Measurements from ENCODE around the gene NR2F1.

DNA sequence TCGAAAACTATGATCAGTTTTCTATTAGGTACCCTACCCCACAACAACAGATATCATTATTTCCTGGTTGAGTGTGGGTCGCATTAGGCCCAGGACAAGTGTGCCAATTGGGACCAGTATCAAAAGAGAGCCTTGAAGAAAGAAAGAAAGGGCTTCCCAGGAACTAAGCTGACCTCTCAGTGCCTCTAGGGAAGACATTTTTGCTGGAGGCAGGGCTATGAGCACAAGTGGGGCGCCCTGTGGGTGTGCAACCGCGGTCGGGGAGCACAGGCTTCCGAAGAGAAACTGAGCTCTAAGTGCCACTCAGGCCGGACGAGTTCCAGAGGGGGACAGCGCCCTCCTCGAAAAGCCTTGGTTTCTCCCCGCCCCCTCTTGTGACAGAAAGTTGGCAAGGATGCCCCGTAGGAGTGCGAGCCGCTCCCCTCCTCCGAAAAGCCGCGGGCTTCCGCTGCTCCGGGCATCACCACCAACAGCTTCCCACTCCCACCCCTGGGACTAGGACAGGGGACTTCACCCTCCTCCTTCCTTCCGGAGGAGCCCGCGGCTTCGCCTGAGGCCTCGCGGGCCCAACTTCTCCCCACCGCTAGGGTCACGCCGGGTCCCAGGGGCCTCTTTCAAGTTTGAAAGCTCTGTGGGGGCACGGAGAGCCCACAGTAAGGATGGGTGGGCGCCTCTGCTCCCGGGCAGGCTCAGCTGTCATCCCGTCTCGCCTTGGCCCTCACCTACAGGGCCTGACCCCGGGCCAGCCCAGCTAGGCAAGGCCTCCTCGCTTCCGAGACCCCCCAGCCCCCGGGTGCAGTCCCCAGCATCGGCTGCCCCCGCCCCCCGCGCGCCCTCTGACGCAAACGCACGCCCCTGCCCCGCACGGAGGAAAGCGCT lies 4.0 kb upstream of the NR2F1 start:
- TF ChIP-seq, protein P1, sequence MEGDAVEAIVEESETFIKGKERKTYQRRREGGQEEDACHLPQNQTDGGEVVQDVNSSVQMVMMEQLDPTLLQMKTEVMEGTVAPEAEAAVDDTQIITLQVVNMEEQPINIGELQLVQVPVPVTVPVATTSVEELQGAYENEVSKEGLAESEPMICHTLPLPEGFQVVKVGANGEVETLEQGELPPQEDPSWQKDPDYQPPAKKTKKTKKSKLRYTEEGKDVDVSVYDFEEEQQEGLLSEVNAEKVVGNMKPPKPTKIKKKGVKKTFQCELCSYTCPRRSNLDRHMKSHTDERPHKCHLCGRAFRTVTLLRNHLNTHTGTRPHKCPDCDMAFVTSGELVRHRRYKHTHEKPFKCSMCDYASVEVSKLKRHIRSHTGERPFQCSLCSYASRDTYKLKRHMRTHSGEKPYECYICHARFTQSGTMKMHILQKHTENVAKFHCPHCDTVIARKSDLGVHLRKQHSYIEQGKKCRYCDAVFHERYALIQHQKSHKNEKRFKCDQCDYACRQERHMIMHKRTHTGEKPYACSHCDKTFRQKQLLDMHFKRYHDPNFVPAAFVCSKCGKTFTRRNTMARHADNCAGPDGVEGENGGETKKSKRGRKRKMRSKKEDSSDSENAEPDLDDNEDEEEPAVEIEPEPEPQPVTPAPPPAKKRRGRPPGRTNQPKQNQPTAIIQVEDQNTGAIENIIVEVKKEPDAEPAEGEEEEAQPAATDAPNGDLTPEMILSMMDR (IDR thresholded peaks at IDR 0.05; ENCODE audit: low read depth, low read length): no peak
- TF ChIP-seq MAX (IDR thresholded peaks at IDR 0.05; ENCODE audit: low read depth, low read length): peak; percentile 60

Data from NB4 (cell line).